Heart right ventricle (tissue), 16 donors: ENCODE results near the gene MOB3C. TPM values are rescaled to one million over a fixed set of nuclear protein-coding genes. Genes with fewer than 3 reads are reported as not detected.

Source experiments
- ATAC-seq, 8 donors: fragments of 200-7000 bp; cut with Tn5 transposase; one replicate each; pipeline ENCODE4 v1.9.1; 2020; ENCODE audit warnings: mild to moderate bottlenecking in 8 of 8, moderate library complexity in 8 of 8, moderate number of reproducible peaks in 1 of 8
- DNase-seq, 2 donors: peaks; one replicate each; pipeline ENCODE4 v3.0.0-alpha.2; 2020
- H3K27ac ChIP-seq, 10 donors: fragments of 200-600 bp; sonication (generic) in 2 of 10; one replicate each; pipeline versions ENCODE4 v1.5.0 to v1.8.0; 2020 to 2022; ENCODE audit warnings: mild to moderate bottlenecking in 3 of 10
- H3K27me3 ChIP-seq, 7 donors: fragments of 200-600 bp; one replicate each; pipeline ENCODE4 v1.8.0; 2021 to 2022; ENCODE audit warnings: mild to moderate bottlenecking in 2 of 7
- H3K36me3 ChIP-seq, 9 donors: fragments of 200-600 bp; sonication (generic) in 1 of 9; one replicate each; pipeline versions ENCODE4 v1.5.0 to v1.8.0; 2020 to 2022; ENCODE audit warnings: mild to moderate bottlenecking in 2 of 9
- H3K4me1 ChIP-seq, 9 donors: fragments of 200-600 bp; sonication (generic) in 1 of 9; one replicate each; pipeline versions ENCODE4 v1.5.0 to v1.8.0; 2020 to 2022; ENCODE audit warnings: mild to moderate bottlenecking in 4 of 9
- H3K4me3 ChIP-seq, 10 donors: fragments of 200-600 bp; sonication (generic) in 2 of 10; one replicate each; pipeline versions ENCODE4 v1.5.0 to v1.8.0; 2020 to 2022; ENCODE audit warnings: mild to moderate bottlenecking in 7 of 10, moderate library complexity in 2 of 10
- H3K9me3 ChIP-seq, 11 donors: fragments of 200-600 bp in 10 of 11; sonication (generic) in 2 of 11; one replicate each; pipeline versions ENCODE4 v1.5.0 to v1.8.0; 2013 to 2022; ENCODE audit warnings: mild to moderate bottlenecking in 2 of 11, control low read depth in 1 of 11, moderate library complexity in 1 of 11
- CTCF ChIP-seq, 9 donors: fragments of 200-600 bp; sonication (generic) in 2 of 9; IDR thresholded peaks; one replicate each; pipeline versions ENCODE4 v1.5.0 to v1.8.0; 2021 to 2022; ENCODE audit warnings: antibody characterized with exemption in 9 of 9, mild to moderate bottlenecking in 5 of 9, moderate library complexity in 1 of 9
- WGBS, 2 donors: extraction: QIAGEN DNeasy Blood & Tissue Kit; methylation state at CpG; one replicate each; pipeline ENCODE4 v1.1.7; 2013; ENCODE audit warnings: inconsistent platforms in 1 of 2; 5-methylcytosine and 5-hydroxymethylcytosine counted together
- intact Hi-C, 10 donors: fragments of 100-400 bp; cut with DNase I; formaldehyde crosslinking; loops; one replicate each; pipeline versions ENCODE4 v1.11.1 to v1.14.2; 2022
- polyA plus RNA-seq, 2 donors: library from polyadenylated mRNA; stranded (reverse); fragments of 200-250 nt; gene quantifications; one replicate each; pipeline ENCODE4 v1.2.3, GENCODE V29; 2013
- total RNA-seq, 10 donors: library from RNA; stranded (reverse); fragmentation: NEBNext Ultra II Directional in 3 of 10; extraction: Animal tissue kit (Norgen Biotek cat#: 25700) in 3 of 10; gene quantifications; one replicate each; pipeline versions ENCODE4 v1.2.1 to v1.2.4, GENCODE V29; 2021 to 2023
- donor health status: Arrhythmogenic right ventricular cardiomyopathy.
- donor health status: ischemic (EF 13 %, LVEDD 7.1; RV severe dilation, severe dysfunction).
- donor health status: healthy with polysubstance abuse.
- donor health status: DM: no; HTN: yes; CAD: no.
- donor health status: DM: no; HTN: no; CAD: no.
- donor health status: ischemic (EF 25% LVEDD 6.9; RV normal size, moderate dysfunction).
- donor health status: ischemic (EF 25% LVEDD 5.7; RV mildly dilated, moderate dysfunction).
- donor health status: healthy.
- donor health status: DM: yes; HTN: yes; CAD: no.
- donor health status: Ischemic cardiomyopathy.
- donor health status: ischemic (EF 35%, LVEDD 5.7; RV mildly dilated, moderate dysfunction).
- donor health status: nonischemic (EF 11% LVEDD 7.7; RV severe dilation, severe dysfunction).
- donor health status: DM: yes; HTN: yes; CAD: no.
- donor health status: PGD.
- donor health status: ischemic (EF 29% LVEDD 5.4; RV normal size, mild dysfunction).
- donor health status: nonischemic (EF 23%, LVEDD 6.1; RV moderate dilation, normal function).

Gene MOB3C
- total and polyA plus RNA-seq, 12 donors = 7.9 to 16.9 (median 10.8) TPM

DNA sequence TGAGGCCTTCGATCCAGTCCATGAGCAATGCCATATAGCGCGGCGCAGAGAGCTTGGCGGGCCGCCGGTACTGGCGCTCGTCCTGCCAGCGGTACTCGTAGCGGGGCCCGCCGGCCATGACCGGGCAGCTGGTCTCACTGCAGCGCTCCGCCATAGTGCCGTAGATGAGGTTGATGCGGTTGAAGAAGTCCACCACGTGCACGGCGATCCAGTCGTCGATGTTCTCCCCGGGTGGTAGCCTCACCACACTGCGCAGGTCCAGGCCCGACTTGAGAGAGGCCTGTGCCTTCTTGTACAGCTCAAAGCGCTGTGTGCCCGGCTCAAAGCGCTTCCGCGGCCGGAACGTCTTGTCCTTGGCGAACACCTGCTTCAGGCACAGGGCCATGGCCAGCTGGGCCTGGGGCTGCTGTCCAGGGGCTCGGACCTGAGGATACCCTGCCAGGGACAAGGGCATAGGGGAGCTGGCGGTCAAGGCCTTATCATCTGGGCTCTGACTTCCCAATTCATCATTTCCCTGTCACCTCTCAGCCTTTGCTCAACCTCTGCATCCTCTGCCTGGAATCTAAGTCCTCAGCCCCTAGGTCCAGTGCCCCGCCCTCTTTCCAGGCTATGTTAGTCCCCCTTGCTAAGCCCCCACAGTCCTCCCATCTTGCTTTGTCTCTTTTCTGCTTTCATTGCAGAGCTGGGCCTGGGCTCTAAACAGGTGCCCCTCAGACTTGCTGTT lies 3.5 kb downstream of the MOB3C start:
- intact Hi-C loops = loop anchor here in 3 of 10 donors (5.0 to 10.0 kb wide), 2 partner anchors 52 to 54 kb away; partner anchors contain the start of gene ATPAF1 (in 3 of the 3)
- no peak for TF ChIP-seq CTCF (IDR thresholded peaks at IDR 0.05)
- no peaks in the 10 kb centered on the region for H3K27me3 ChIP-seq
- peak in 1 of 2 donors; percentile 42 for DNase-seq
- no peaks in the 10 kb centered on the region for H3K9me3 ChIP-seq
- WGBS, 2 donors = 87 to 88% methylated on average over 38 of the region's 38 CpGs
- ATAC-seq = peak in 2 of 8 donors; percentile 6 to 16
- peaks cover 0 to 51% (median 29%) of the 10 kb centered on the region in 9 donors for H3K36me3 ChIP-seq
- H3K4me1 ChIP-seq = peaks cover 27 to 66% (median 61%) of the 10 kb centered on the region in 9 donors
- H3K27ac ChIP-seq = peak overlapping the region; percentile 13 to 98 (median 73)
- peak overlapping the region in 8 of 10 donors; percentile 21 to 42 (median 32) for H3K4me3 ChIP-seq

- Histone ChIP-seq H3K36me3 (peaks cover 0 to 55% (median 30%) of the 10 kb centered on the region in 9 donors), H3K27me3 (no peaks in the 10 kb centered on the region), H3K4me3 (no peak overlapping the region), H3K4me1 (peaks cover 32 to 72% (median 65%) of the 10 kb centered on the region in 9 donors), H3K9me3 (no peaks in the 10 kb centered on the region), H3K27ac (peak overlapping the region in 7 of 10 donors; percentile 26 to 92 (median 42))
- intact Hi-C loops = loop anchor here in 3 of 10 donors (5.0 to 10.0 kb wide), 2 partner anchors 53 to 56 kb away; partner anchors contain the start of gene ATPAF1 (in 3 of the 3)
- DNase-seq (no peak), ATAC-seq (no peak)
- no peak for TF ChIP-seq CTCF (IDR thresholded peaks at IDR 0.05)
- 54 to 68% methylated on average over 7 of the region's 7 CpGs for WGBS, 2 donors
These were observed 4.9 kb downstream of the MOB3C start for GRCh38 chr1:46611691-46612221.

DNA sequence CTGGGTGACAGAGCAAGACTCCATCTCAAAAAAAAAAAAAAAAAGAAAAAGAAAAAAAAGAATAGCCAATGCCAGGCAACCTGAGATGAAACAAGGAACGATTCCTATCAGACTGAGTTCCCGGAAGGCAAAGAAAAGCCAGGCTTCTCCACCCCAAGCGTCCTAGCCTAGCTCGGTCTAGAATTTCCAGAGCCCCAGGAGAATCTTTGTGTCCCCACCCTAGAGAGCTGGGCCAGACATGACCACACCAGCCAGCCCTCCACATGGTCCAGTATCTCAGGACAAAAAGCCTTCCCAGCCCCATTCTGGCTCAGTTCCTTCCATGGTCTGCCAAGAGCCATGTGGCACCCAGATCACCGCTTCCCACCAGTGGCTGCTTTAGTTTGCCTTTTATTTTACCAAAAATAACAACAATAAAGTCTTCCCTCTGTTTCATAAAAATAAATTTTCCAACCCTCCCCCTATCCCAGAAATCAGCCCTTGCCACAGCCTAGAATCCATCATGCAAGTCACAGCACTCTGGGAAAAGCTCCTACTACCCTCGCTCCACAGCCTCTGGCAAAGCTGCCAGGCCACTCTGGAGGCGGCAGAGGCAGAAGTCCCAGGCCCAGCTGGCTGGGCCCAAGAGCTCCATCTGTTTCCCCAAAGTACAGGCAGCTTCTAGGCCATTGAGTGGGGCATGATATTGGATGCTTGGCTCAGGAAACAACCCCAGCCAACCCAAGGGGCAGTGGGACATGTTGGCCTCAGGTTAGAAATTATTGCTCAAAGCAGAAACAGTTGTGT lies 9.1 kb downstream of the MOB3C start:
- intact Hi-C loops = no loop called here
- no peaks in the 10 kb centered on the region for H3K27me3 ChIP-seq
- ATAC-seq = peak in 5 of 8 donors; percentile 7 to 28 (median 15)
- no peaks in the 10 kb centered on the region for H3K9me3 ChIP-seq
- peaks cover 13 to 67% (median 57%) of the 10 kb centered on the region in 9 donors for H3K4me1 ChIP-seq
- TF ChIP-seq CTCF (IDR thresholded peaks at IDR 0.05) = no peak
- peaks cover 0 to 49% (median 30%) of the 10 kb centered on the region in 9 donors for H3K36me3 ChIP-seq
- no peak overlapping the region for H3K4me3 ChIP-seq
- 56 to 72% methylated on average over 7 of the region's 7 CpGs for WGBS, 2 donors
- peak overlapping the region in 9 of 10 donors; percentile 0 to 80 (median 49) for H3K27ac ChIP-seq
- peak; percentile 44 to 47 for DNase-seq
